GM23338 (cell line): ENCODE results near the gene M1AP. TPM values are rescaled to one million over a fixed set of nuclear protein-coding genes. Genes with fewer than 3 reads are reported as not detected.
A peak's percentile ranks its signal among the peaks of the same experiment; 100 is the strongest.

Experiments
- CREB1 ChIP-seq: fragments of 250-450 bp; sonication (Bioruptor Pico); IDR thresholded peaks from 2 replicates; pipeline ENCODE4 v1.5.0; 2020; ENCODE audit warnings: low read depth, mild to moderate bottlenecking, moderate library complexity
- ETS1 ChIP-seq: IDR thresholded peaks from 2 replicates; pipeline ENCODE4 v1.6.1; 2016; ENCODE audit warnings: antibody characterized with exemption
- EZH2 ChIP-seq: fragments of 200-600 bp; sonication (generic); IDR thresholded peaks from one replicate; pipeline ENCODE4 v1.8.0; 2017; ENCODE audit warnings: antibody characterized with exemption, mild to moderate bottlenecking, low read depth; ENCODE audit not compliant: unreplicated experiment
- EZH2phosphoT487 ChIP-seq: fragments of 200-600 bp; sonication (generic); IDR thresholded peaks from one replicate; pipeline ENCODE4 v1.8.1; 2018; ENCODE audit warnings: antibody characterized with exemption; ENCODE audit not compliant: unreplicated experiment
- JUNB ChIP-seq: IDR thresholded peaks from one replicate; pipeline ENCODE4 v1.6.1; 2016; ENCODE audit warnings: antibody characterized with exemption; ENCODE audit not compliant: unreplicated experiment
- POLR2AphosphoS5 ChIP-seq: IDR thresholded peaks from 2 replicates; pipeline ENCODE4 v1.6.1; 2016; ENCODE audit warnings: antibody characterized with exemption, low read depth
- REST ChIP-seq: IDR thresholded peaks from one replicate; pipeline ENCODE4 v1.6.1; 2018; ENCODE audit warnings: antibody characterized with exemption; ENCODE audit not compliant: unreplicated experiment
- STAT1 ChIP-seq: IDR thresholded peaks from one replicate; pipeline ENCODE4 v1.6.1; 2016; ENCODE audit warnings: antibody characterized with exemption; ENCODE audit not compliant: unreplicated experiment
- ZNF114 ChIP-seq: fragments of 250-450 bp; sonication (Bioruptor Pico); IDR thresholded peaks from 2 replicates; pipeline ENCODE4 v1.5.0; 2020; ENCODE audit warnings: mild to moderate bottlenecking, moderate library complexity
- ZNF331 ChIP-seq: fragments of 250-450 bp; sonication (Bioruptor Pico); IDR thresholded peaks from 2 replicates; pipeline ENCODE4 v1.5.0; 2020; ENCODE audit warnings: low read depth, mild to moderate bottlenecking, moderate library complexity
- polyA plus RNA-seq: library from polyadenylated mRNA; unstranded; fragments of >200 nt; fragmentation: Nextera tagmentation; extraction: Ambion mirVana; gene quantifications from 2 replicates; pipeline ENCODE4 v1.2.1, GENCODE V29; 2016
- total RNA-seq: library from RNA; depleted of rRNA; stranded (reverse); fragments of >200 nt; shearing (Covaris generic); gene quantifications from 2 replicates; pipeline ENCODE4 v1.2.3, GENCODE V29; 2014
- TF ChIP-seq, protein P1 (sequence below), 2 experiments: fragments of 200-600 bp in 1 of 2; sonication (generic) in 1 of 2; conservative IDR thresholded peaks; 2 replicates each; pipeline versions ENCODE4 v1.5.1 to v1.6.1; 2016 to 2017; ENCODE audit warnings: antibody characterized with exemption in 2 of 2, low read depth in 2 of 2, mild to moderate bottlenecking in 2 of 2, moderate library complexity in 1 of 2

Gene M1AP
- total and polyA plus RNA-seq, 2 experiments from 2014 or later = 5.1 to 12.1 TPM

DNA sequence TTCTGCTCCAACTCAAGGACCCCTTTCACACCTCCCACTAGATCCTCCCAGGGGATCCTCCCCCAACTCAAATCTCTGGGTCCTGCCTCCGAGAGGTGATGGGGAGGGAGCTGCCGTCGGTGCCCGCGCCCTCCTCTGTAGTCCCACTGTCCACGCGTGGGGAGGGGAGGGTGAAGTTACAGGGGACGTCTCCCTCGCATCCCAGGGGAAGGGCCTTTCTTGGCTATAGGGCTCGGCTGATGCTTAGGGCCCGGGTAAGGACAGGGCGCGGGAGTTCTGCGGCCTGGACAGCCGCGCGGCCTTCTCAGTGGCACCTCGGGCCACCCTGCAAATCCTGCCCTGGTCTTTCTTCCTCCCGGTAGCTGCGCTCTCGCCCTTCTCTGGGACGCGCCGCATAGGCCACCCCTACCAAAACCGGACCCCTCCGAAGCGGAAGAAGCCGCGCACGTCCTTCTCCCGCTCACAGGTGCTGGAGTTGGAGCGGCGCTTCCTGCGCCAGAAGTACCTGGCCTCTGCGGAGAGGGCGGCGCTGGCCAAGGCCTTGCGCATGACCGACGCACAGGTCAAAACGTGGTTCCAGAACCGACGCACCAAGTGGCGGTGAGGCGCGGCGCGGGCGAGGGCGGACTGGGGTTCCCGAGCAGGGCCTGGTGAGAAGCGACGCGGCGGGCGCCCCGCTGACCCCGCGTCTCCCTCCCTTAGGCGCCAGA is 132.7 kb downstream of the M1AP start (continued):
- TF ChIP-seq REST (no peak), ETS1 (no peak), EZH2 (peak; percentile 93), JUNB (no peak), ZNF331 (no peak), STAT1 (no peak), ZNF114 (CRISPR knock-in tag) (no peak), EZH2phosphoT487 (peak; percentile 68), POLR2AphosphoS5 (no peak), CREB1 (CRISPR knock-in tag) (peak; percentile 45)
- TF ChIP-seq, protein P1, sequence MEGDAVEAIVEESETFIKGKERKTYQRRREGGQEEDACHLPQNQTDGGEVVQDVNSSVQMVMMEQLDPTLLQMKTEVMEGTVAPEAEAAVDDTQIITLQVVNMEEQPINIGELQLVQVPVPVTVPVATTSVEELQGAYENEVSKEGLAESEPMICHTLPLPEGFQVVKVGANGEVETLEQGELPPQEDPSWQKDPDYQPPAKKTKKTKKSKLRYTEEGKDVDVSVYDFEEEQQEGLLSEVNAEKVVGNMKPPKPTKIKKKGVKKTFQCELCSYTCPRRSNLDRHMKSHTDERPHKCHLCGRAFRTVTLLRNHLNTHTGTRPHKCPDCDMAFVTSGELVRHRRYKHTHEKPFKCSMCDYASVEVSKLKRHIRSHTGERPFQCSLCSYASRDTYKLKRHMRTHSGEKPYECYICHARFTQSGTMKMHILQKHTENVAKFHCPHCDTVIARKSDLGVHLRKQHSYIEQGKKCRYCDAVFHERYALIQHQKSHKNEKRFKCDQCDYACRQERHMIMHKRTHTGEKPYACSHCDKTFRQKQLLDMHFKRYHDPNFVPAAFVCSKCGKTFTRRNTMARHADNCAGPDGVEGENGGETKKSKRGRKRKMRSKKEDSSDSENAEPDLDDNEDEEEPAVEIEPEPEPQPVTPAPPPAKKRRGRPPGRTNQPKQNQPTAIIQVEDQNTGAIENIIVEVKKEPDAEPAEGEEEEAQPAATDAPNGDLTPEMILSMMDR (conservative IDR thresholded peaks at IDR 0.05; ENCODE audit: low read depth in 2 of 2) = no peak
